Endothelial cell of umbilical vein (primary cell): ENCODE data around the gene B3GALT6.

ENCODE experiments used
- CTCF ChIP-seq, 2 donors: IDR thresholded peaks; 1 replicate in 1 of 2; 2 replicates in 1 of 2; pipeline ENCODE4 v1.5.1; 2011; ENCODE audit warnings: low read length in 2 of 2, mild to moderate bottlenecking in 2 of 2, moderate library complexity in 2 of 2, control low read depth in 1 of 2, inconsistent platforms in 1 of 2, low read depth in 1 of 2; ENCODE audit not compliant: insufficient read depth in 1 of 2; ENCODE audit errors: extremely low read depth in 1 of 2
- EZH2 ChIP-seq: IDR thresholded peaks from 2 replicates; pipeline ENCODE4 v1.6.1; 2012; ENCODE audit warnings: borderline replicate concordance, low read depth, mild to moderate bottlenecking, moderate library complexity, low read length, inconsistent platforms; ENCODE audit not compliant: severe bottlenecking
- MAX ChIP-seq: IDR thresholded peaks from 2 replicates; pipeline ENCODE4 v1.6.1; 2011; ENCODE audit not compliant: insufficient read depth, insufficient read length
- MYC ChIP-seq: IDR thresholded peaks from one replicate; pipeline ENCODE4 v1.6.1; 2011; ENCODE audit warnings: mild to moderate bottlenecking, low read depth, low read length
- POLR2A ChIP-seq: IDR thresholded peaks from 2 replicates; pipeline ENCODE4 v1.6.1; 2012; ENCODE audit warnings: low read depth, mild to moderate bottlenecking, control low read depth, low read length
- POLR2AphosphoS5 ChIP-seq: IDR thresholded peaks from 2 replicates; pipeline ENCODE4 v1.6.1; 2012; ENCODE audit warnings: low read depth, mild to moderate bottlenecking, control low read depth, low read length, moderate library complexity; ENCODE audit not compliant: insufficient read depth

- TF ChIP-seq CTCF (IDR thresholded peaks at IDR 0.05; ENCODE audit: extremely low read depth in 1 of 2, insufficient read depth in 1 of 2, low read depth in 1 of 2, low read length in 2 of 2) (no peak), POLR2A (no peak), MAX (no peak), EZH2 (no peak), MYC (no peak), POLR2AphosphoS5 (no peak)
Measured at GRCh38 chr1:1223891-1224290, 8.1 kb upstream of the B3GALT6 start.
